Measurements from ENCODE around the gene SLC26A8.
A peak's percentile ranks its signal among the peaks of the same experiment; 100 is the strongest.
"Not testable (repeated sequence)": the region's sequence is repeated elsewhere in the genome, so short reads cannot be mapped to it uniquely, and the experiment has no call there.

Gene SLC26A8

GRCh38 chr6:35941170-35941569, 83.3 kb downstream of the SLC26A8 start:
- not testable (repeated sequence) for DNase-seq

GRCh38 chr6:35940014-35940413, 84.4 kb downstream of the SLC26A8 start:
- not testable (repeated sequence) for DNase-seq

GRCh38 chr6:35939259-35939658, 85.2 kb downstream of the SLC26A8 start:
- DNase-seq: not testable (repeated sequence)

- no peak for DNase-seq
Observed at GRCh38 chr6:35936681-35937359, 87.6 kb downstream of the SLC26A8 start.

DNA sequence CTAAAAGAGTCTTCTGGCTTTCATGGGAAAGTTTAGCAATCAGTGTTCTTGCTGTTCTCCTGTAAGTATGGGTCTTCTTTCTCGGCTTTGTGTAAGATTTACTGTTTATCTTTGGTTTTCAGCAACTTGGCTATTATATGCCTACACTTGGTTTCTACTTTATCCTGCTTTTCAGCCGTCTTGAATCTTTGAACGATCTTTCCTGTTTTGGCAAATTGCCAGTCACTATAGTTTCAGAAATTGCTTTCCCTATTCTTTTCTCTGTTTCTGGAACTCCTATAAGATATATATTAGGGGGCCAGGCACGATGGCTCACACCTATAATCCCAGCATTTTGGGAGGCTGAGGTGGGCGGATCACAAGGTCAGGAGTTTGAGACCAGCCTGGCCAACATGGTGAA, 89.0 kb downstream of the SLC26A8 start:
- DNase-seq: no peak

DNA sequence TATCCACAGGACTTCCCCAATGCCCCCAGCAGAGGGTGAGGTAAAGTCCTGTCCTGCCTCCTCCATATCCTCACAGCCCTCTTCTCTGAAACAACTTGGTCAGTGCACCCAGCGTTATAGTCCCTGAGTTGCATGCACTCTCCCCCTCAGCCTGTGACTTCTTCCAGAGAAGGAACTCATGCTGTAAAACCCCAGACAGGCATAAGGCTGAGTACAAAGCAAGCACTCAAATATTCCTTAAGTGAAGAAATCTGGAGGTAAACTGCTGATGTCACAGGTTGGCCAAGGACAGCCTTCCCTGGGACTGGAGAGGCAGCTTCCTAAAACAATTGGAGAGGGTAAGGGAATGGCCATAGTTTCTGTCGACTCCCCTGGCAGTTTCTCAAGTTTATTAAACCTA, 90.6 kb downstream of the SLC26A8 start:
- DNase-seq: no peak

DNA sequence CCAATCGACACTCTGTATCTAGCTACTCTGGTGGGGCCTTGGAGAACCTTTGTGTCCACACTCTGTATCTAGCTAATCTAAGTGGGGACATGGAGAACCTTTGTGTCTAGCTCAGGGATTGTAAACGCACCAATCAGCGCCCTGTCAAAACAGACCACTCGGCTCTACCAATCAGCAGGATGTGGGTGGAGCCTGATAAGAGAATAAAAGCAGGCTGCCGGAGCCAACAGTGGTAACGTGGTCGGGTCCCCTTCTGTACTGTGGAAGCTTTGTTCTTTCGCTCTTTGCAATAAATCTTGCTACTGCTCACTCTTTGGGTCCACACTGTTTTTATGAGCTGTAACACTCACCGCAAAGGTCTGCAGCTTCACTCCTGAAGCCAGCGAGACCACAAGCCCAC, 92.6 kb downstream of the SLC26A8 start:
- DNase-seq: not testable (repeated sequence)

- DNase-seq: no peak
Observed at GRCh38 chr6:35931120-35931561, 93.3 kb downstream of the SLC26A8 start.

DNA sequence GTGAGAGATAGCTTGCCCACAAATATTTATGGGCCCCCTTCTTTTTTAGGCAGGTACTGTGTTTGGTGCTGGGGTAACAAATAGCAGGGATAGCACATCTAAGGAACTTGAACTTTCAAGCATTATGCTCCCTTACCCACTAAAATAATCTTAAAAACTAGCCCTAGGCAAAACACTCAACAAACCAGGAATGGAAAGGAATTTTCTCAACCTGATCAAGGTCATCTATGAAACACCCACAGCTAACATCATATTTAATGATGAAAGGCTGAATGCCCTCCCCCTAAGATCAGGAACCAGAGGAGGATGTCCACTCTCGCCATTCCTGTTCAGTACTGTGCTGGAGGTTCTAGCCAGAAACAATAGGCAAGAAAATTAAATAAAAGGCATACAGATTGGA, 94.8 kb downstream of the SLC26A8 start:
- no peak for DNase-seq

GRCh38 chr6:35926509-35927215, 97.8 kb downstream of the SLC26A8 start:
- no peak for DNase-seq

GRCh38 chr6:35925961-35926360, 98.5 kb downstream of the SLC26A8 start:
- DNase-seq: no peak

DNA sequence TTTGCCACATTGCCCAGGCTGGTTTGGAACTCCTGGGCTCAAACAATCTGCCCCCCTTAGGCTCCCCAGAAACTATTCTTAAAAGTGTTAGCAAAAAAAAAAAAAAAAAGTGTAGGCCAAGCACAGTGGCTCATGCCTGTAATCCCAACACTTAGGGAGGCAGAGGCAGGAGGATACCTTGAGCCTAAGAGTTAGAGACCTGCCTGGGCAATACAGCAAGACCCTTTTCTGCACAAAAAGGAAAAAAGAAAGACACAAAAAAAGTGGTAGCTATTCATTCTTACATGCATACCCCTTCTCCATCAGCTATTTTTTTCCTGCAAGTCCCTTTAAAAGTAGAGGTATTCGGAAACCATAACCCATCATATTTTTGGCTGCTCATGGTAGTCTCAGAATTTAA, 100.3 kb downstream of the SLC26A8 start:
- no peak for DNase-seq

GRCh38 chr6:35922139-35922554, 102.3 kb downstream of the SLC26A8 start:
- DNase-seq: no peak

GRCh38 chr6:35920793-35921732, 103.4 kb downstream of the SLC26A8 start, which contains the start of gene SRPK1:
Gene SRPK1, minus strand, starts transcription at chr6:35921098. Its CDS starts 42 bp downstream, at chr6:35921056.
- peak; percentile 77 to 83 for DNase-seq

GRCh38 chr6:35919827-35920751, 104.4 kb downstream of the SLC26A8 start:
- DNase-seq: peak; percentile 37 to 57

GRCh38 chr6:35919085-35919826, 105.2 kb downstream of the SLC26A8 start:
- DNase-seq: peak; percentile 55 to 74

GRCh38 chr6:35916893-35917292, 107.5 kb downstream of the SLC26A8 start:
- not testable (repeated sequence) for DNase-seq

- DNase-seq: no peak
Observed at GRCh38 chr6:35916056-35916455, 108.4 kb downstream of the SLC26A8 start.

GRCh38 chr6:35914536-35914935, 109.9 kb downstream of the SLC26A8 start:
- DNase-seq: no peak

DNA sequence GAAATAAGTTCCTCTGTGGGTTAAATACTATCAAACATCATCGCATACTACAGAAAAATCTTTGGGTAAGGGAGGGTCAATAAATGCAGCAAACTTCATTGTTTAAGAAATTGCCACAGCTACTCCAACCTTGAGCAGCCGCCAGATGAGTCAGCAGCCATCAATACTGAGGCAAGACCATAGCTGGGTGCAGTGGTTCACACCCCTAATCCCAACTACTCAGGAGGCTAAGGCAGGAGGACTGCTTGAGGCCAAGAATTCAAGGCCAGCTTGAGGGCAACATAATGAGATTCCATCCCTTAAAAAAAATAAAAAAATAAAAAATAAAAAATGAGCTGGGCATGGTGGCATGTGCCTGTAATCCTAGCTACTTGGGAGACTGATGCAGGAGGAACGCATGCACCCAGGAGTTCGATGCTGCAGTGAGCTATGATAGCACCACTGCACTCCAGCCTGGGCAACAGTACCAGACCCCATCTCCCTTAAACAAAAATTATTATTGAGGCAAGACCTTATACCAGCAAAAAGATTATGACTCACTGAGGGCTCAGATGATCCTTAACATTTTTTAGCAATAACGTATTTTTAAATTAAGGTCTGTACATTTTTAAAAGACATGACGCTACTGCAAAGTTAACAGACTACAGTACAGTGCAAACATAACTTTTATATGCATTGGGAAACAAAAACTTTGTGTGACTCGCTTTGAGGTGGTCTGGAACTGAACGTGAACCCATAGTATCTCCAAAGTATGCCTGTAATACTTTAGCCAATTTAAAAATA, 112.4 kb downstream of the SLC26A8 start:
- no peak for DNase-seq
